ENCODE data around the gene CPED1.
"Not testable (repeated sequence)": the region's sequence is repeated elsewhere in the genome, so short reads cannot be mapped to it uniquely, and the experiment has no call there.

Gene CPED1

DNA sequence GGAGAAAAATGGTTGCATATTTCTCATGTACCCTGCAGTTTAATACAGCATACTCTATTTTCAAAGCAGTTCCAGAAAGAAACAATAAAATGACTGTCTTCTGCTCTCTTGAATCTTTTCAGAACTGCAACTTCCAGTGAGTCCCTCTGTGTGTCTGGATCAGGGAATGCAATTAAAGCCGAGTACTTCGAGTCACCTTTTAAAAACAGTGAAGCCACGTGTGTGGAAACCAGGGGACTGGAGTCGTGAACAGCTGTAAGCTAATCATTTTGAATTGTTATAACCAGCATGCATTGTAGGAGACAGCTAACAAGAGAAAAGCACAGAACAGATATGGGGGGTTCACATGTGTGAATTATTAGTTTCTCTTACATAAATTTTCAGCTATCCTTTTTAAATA is 109.1 kb downstream of the CPED1 start:
- no peak for DNase-seq (ENCODE audit: low read depth)

DNA sequence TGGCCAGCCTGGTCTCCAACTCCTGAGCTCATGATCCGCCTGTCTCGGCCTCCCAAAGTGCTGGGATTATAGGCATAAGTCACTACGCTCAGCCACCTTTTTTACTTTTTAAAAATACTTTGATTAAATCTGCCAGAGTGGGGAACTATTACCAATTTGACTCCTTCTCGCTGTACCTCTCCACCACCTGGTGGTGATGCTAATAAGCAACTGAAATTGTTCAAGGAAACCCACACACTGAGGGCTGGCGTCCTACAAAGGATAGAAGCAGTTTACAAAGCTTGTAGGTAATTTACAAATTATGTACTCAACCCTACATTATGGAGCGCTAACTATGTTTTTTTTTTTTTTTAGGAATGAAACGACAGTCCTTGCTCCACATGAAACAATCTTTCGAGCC is 111.1 kb downstream of the CPED1 start:
- no peak for DNase-seq (ENCODE audit: low read depth)

DNA sequence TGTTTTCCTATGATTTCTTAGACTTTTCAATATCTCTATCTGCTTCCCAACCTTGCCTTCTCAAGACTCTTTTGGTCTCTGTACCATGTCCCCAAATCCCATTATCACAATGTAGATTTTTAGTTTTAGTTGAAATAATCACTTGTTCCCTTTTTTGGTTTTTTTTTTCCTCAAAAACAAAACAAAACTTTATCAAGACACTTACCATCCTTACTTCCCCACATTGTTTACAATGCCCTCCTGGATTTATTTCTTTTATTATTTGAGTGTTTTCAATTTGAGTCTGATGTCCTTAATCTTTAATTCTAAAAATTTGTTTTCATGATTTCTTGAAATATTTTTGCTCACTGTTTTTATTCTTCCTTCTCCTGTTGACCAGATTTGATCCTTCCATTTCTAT is 112.6 kb downstream of the CPED1 start:
- DNase-seq (ENCODE audit: low read depth) = no peak

DNA sequence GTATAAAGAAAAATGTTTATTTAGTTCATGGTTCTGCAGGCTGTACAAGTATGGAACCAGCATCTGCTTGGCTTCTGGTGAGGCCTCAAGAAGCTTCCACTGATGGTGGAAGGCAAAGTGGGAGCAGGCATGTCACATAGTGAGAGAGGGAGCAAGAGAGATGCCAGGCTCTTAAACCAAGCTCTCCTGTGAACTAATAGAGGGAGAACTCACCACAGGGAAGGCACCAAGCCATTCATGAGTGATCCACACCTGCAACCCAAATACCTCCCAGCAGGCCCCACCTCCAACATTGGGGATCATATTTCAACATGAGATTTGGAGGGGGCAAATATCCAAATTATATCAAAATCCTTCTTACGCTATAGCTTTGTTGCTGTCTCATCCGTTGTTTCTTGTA is 113.1 kb downstream of the CPED1 start:
- no peak for DNase-seq (ENCODE audit: low read depth)

DNA sequence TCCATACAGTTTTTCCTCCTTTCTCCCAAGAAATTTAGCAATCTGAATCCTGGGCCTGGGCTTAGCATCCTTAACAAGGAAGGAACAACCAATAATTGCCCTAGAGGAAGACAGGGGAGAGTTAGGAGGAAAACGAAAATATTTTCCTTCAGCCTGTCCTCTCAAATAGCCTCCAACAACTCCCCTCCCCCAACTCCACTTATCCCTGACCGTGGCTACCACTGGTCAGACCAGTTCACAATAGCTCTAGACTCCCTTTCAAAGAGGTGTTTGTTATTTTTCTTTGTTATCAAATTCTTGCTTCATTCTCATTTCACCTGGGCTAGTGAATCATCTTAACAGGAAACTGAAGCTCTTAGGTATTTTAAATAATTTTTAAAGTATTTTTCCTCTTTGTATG is 114.1 kb downstream of the CPED1 start:
- DNase-seq (ENCODE audit: low read depth) = no peak

DNA sequence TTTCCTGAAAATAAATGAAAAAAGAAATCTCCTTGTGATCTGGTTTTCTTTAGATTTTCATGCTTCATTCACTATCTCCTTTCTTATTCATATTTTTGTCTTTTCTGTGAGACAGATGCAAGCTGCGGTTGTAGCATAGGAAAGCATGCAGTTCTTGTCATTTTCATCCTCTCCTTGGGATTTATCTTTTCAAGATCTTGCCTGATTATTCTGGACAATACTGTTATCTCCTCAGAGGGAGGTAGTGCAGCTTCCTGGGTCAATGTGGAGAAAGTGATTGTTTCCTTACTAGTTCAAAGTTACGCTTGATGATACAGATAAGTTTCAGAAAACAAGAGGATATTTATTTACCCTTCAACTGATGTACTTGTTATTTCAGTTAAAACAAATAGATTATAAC is 114.6 kb downstream of the CPED1 start:
- no peak for DNase-seq (ENCODE audit: low read depth)

DNA sequence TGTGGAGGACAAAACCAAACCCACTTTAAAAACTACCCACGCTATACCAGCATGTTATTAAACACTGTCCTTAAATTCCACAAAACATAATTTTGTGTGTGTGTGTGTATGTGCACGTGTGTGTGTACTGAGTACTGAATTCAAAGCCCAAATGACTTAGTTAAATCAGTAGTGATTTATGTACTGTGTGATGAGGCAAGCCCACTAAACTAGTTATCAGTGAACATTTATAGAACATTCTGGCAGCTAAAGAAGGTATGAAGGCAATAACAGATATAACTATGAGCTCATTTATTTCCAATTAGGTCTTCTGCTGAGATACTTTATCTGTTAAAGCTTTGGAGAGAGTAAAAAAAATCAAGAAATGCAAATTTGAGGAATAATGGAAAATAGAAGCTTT is 115.1 kb downstream of the CPED1 start:
- no peak for DNase-seq (ENCODE audit: low read depth)

DNA sequence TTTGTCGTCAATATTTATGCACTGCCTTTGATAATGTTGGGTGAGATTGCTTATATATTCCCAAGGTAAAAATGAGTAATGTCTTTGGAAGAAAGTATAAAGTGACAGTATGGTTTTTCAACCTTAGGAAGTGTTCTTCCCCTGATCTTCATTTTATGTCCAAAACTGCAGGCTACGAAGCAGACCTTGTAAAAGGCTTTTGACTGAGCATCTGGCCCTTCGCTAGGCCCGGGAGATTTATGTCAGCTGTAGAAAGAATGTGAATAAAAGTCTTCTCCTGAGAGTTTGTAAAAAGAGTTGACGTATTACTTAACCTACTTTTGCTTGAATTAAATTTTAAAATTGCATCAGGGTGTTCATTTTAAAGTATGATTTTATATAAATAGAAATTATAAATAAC is 116.8 kb downstream of the CPED1 start:
- no peak for DNase-seq (ENCODE audit: low read depth)

DNA sequence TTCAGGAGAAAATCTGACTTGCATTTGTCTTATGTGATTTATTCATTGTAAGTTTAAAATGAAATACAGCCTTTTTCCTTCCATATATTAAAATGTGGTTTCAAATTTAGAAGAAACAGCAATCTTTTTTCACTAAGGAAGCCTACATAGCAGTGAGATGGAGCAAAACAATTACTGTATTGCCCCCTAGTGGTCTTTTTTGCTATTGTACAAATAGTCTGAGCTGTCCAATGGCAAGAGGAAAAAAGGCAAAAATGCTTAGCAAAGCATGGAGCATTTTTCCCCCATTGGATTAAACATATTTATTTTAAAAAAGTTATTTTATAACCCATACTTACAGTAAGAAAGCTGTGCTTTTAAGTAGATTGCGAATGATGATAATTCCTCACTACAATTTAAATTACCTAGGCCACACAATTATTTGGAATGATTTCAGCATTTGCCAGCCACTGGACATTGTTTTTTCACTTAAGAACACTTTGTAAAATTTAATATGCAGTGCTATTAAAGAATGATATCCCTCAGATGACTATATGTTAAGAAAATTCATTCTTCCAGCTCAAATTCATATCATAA is 119.5 kb downstream of the CPED1 start:
- DNase-seq (ENCODE audit: low read depth) = peak; percentile 58

DNA sequence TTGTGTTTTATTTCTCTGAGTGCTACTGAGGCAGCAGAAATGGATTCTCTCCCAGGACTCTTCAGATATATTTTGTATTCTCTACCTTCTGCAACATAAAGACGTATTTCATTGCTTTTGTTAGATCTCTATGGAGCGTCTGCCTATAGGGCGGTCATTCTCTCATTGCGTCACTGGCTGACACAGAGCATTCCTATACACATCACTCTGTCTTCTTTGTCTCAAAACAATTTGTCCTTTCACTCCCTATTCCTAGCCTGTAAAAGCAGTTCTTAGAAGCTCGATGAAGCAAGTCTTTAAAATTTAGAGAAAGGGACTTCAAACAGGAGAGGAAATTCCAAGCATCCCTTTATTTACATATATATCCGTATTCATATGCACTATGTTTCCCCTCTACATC is 120.6 kb downstream of the CPED1 start:
- no peak for DNase-seq (ENCODE audit: low read depth)

DNA sequence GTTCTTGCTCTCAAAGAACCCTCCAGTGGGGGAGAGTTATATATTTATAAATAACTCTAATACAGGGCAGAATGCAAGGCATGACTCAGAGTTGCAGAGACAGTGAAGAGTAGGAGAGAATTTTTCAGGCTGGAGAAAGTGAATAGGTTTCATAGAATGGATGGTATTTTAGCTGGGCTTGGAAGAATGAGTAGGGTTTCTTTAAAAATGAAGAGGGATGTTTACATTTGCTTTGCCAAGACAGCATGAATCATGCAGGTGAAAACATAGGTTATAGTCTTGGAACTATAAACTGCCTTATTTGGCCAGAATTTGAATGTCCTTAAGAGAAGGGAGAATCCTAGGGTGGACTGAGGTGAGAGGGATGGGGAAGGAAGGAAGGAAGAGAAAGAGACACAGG is 124.8 kb downstream of the CPED1 start:
- no peak for DNase-seq (ENCODE audit: low read depth)

DNA sequence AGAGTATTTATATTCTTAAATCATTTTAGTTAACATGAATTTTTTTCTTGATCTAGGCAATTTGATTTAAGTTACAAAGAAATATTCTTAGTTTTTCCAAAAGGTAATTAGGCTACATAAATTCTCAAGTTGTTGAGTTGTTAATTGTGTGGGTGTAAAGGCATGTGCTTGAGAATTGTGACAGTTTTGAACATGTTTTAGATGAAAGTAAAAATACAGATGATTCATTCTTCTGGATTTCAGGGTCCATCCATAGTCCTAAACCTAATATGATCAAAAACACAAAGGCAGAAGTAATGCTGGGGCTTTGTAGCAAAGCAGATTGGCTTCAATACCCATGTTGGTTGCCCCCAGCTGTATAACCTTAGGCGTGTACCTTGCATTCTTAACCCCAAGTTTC is 127.9 kb downstream of the CPED1 start:
- DNase-seq (ENCODE audit: low read depth) = peak; percentile 3

DNA sequence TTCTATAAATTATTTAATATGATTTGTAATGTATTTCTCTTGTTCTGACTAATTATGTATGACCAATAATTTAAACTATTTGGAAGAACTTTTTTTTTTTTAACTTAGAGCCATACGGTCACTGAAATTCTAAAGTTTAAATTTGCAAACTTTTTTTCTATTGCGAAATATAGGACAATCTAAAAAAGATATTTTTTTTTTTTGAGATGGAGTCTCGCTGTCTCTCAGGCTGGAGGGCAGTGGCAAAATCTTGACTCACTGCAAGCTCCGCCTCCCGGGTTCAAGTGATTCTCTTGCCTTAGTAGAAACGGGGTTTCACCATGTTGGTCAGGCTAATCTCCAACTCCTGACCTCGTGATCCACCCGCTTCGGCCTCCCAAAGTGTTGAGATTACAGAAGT is 130.5 kb downstream of the CPED1 start:
- no peak for DNase-seq (ENCODE audit: low read depth)

DNA sequence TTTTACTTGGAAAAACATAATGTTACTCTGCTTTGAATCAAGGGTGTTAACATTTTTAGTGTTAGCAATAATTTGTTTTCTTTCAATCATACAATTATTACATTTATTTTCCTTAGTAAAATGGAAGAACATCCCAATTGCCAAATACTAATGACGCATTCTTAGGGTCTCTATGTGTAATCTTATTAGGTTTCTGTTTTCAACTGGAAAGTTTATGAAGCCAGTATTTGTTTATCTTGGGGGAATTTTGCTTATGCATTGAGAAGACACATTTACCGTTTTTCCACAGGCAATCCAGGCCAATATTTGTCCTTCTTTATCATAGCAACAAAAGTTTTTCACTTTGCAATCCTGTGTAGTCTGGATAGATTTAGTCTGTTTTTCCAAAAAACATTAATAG is 134.5 kb downstream of the CPED1 start:
- no peak for DNase-seq (ENCODE audit: low read depth)

DNA sequence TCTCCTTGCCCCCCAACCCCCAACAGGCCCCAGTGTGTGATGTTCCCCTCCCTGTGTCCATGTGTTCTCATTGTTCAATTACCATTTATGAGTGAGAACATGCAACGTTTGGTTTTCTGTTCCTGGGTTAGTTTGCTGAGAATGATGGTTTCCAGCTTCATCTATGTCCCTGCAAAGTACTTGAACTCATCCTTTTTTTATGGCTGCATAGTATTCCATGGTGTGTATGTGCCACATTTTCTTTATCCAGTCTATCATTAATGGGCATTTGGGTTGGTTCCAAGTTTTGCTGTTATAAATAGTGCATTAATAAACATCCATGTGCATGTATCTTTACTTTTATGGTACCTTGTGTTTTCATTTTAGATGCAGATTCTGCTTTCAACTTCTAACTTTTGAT is 136.9 kb downstream of the CPED1 start:
- not testable (repeated sequence) for DNase-seq (ENCODE audit: low read depth)

DNA sequence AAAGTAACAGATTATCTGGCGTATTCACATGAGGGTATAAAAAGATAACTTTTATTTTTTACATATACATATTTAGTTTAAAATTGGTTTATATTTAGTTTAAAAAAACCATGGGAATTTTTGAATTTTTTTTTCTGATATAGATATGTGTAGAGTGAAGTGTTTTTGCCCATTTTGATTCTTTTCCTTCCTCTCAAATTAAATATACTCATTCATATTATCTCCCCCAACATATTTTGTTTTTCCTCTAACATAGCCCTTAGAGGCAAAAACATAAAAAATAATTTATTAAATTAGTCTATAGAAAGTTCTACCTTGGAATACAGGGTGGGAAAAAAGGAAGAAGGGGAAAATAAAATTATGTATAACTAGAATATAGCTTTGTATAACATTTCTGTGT is 137.7 kb downstream of the CPED1 start:
- no peak for DNase-seq (ENCODE audit: low read depth)

DNA sequence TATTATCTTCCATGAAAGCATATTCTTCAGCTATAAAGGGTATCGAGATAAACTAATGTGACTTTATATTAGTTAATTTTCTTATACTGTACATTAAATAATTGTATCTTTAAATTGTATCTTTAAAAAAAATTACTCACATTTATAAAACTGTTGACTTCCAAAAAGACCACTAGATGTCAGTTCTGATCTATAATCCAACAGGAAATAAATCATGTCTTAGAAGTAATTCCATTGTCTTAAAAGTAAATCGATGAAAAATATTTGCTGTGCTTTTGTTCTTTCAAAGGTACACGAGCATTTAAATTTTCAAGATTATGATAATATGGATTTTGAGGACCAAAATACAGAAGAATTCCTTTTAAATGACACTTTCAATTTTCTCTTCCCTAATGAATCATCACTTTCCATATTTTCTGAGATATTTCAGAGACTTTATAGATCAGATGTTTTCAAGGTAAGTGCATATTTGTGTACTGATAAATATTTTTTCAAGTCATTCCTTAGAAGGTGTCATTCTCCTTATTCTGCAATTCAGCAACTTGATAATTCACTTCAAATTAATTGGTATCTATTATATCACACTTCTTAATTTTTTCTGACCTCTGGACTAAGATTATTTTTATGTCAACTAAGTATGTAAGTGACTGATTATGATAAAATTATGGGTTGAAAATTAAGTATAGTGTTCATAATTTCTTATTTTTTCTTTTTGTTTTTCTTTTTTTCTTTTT is 138.5 kb downstream of the CPED1 start:
- peak; percentile 5 for DNase-seq (ENCODE audit: low read depth)

DNA sequence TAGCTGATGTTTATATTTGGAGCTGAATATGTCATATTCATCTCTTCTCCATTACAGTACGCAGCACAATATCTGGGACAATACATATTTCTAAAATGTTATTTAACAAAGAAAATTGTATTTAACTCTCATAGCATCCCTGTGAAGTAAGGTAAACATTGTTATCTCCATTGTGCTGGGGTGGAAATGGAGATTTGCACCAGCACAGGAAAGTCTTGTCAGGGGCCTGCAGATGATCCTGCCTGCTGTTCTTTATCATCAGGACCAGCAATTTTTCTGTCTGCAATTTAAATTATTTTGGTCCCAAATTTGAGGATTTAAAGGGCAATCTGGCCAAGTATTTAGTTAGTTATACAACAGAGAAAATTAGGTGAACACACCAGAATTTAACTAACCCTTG is 144.4 kb downstream of the CPED1 start:
- no peak for DNase-seq (ENCODE audit: low read depth)

DNA sequence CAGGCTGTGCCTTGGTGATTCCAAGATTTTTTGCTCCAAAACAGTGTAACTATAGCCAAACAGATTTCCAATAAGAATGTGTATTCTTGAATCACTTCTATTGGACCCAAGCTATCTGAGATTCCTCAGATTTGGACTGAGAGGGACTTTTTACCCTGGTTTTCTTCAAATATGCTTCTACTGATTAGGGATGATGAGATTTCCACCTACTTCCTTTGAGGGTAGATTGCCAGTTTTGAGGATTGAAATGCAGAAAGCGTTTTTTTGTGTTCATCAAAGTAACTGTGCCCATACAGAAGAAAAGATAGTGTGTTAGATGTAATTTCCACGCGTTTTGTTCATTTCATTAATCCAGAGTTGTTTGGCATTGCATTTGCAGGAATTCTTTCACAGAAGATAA is 144.9 kb downstream of the CPED1 start:
- no peak for DNase-seq (ENCODE audit: low read depth)

DNA sequence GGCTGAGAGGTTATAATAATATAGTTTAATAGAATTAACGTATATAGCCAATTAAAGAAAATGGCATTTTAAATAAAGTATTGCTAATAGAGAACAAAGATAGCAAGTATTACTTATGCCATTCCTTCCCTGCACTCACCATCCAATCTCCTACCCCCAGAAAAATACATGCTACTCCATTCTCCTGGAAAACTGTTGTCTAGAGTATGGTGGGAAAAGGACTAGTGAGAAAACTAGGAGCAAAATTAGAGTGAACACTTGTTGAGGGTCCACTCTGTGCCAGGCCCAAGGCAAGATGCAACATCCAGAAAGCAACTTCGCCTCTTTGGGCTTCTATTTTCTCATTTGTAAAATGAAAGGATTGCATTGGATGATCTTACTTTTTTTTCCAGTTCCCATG is 149.1 kb downstream of the CPED1 start:
- no peak for DNase-seq (ENCODE audit: low read depth)

DNA sequence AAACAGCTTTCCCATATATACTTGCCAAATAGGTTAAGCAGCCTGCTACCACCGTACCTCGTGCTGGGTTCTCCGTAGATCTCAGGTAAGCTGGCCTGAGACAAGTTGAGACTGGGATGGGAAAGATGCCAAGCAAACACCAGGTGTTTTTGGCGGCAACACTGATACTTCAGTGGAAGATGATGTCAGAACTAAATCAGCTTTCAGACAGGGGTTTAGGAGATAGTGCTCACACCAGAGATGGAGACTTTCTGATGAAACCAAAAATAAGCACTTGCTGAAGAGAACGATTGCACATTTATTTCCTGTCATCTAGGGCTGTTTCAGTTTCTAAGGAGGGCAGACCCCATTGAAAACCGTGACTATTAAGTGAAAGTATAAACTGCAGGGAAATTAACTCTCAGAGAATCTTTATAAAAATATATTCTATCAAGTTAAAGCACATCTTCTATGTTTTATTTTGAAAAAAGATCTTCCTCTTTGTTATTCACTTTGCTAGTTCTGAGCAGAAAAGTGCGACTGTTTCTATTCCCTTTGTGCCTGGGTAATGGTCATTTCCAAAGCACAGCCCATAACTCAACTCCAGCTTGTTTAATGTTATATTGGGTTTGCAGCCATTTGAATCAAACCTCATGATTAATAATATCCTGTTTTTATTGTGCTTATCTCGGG is 149.9 kb downstream of the CPED1 start:
- DNase-seq (ENCODE audit: low read depth) = no peak

DNA sequence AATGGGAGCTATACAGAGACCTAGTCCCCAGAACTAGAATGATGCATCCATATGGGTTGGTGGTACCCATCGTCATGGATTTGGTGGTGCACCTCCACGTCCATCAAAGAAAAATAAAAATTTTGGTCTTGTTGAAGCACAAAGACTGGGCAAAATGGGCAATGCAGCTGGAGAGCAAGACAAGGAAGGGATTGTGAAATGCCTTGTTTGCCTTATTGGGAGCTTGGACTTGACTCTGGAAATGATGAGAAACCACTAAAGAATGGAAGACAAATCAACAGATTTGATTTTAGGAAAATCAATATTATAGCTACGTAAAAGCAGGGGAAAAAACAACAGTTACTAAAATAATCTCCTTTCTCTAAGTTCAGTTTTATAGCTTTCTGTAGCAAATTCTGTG is 150.9 kb downstream of the CPED1 start:
- no peak for DNase-seq (ENCODE audit: low read depth)

DNA sequence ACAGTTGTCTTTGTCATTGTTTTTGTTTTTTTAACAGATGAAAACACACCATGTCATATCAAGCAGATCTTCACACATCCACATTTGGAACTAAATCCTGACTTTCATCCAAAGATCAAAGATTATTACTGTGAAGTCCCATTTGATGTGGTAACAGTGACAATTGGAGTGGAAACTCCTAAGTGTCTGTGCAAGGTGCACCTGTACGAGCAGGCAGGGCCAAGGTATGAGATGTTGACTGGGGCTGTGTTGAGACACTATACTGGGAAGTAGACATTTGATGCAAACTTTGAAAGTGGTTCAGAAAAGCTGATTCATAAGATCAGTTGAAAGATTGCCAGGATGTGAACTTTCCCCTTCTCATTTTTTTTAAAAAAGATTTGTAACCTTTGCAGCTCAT is 152.3 kb downstream of the CPED1 start:
- DNase-seq (ENCODE audit: low read depth) = no peak

DNA sequence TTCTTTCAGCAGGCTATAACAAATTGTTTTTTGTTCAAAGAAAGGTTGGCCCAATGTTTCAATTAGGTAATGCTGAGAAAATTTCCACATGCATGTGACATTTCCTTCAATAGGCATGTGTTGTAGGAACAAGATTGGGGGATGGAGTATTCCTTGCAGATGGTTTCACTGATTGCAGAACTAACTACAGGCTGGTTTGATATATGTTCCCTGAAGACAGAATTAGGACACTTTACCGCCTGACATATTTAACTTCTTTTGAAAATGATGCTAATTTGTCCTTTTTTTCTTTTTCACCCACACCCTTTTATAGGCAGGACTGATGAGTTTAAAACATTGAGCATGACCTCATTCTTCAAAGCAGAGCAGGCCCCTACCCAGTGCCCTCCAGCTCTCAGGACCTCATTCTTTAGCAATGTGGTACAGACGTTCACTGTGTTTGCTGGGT is 163.3 kb downstream of the CPED1 start:
- DNase-seq (ENCODE audit: low read depth) = no peak
